HepG2 (cell line): Measurements from ENCODE around the gene OASL. TPM values are rescaled to one million over a fixed set of nuclear protein-coding genes. Genes with fewer than 3 reads are reported as not detected.

Experiments used
- ATAC-seq: fragments of 200-7000 bp; cut with Tn5 transposase; 3 replicates; pipeline ENCODE4 v1.9.1; 2020; ENCODE audit warnings: mild to moderate bottlenecking, moderate library complexity
- BruUV-seq: library from RNA; stranded (reverse); fragments of 400-500 nt; replicated peaks from 2 replicates; lab custom pipeline; 2021; lab: Mats Ljungman, UMichigan
- CTCF ChIA-PET: fragments of 300-600 bp; formaldehyde crosslinking; extraction: SDS; loops from one replicate; lab custom pipeline; 2021; ENCODE audit warnings: low total read pairs, inconsistent platforms, low intra/inter-chr PET ratio; lab: Yijun Ruan, JAX
- POLR2A ChIA-PET: fragments of 350-600 bp; sonication (Branson Sonifier 250); formaldehyde crosslinking; loops from one replicate; lab custom pipeline; 2020; ENCODE audit warnings: antibody characterized with exemption, inconsistent platforms; lab: Yijun Ruan, JAX
- DNase-seq: peaks from one replicate; pipeline ENCODE4 v3.0.0-alpha.2; 2015; ENCODE audit warnings: low spot score
- FAIRE-seq: peaks from 3 replicates; lab custom pipeline; 2011; peaks lifted over from hg19 to GRCh38; lab: Jason Lieb, UNC
- H2AFZ ChIP-seq: one replicate; pipeline ENCODE4 v1.6.1; 2011; ENCODE audit warnings: low read length, inconsistent platforms
- H3K27ac ChIP-seq: fragments of 300-600 bp; 3 replicates; pipeline ENCODE4 v1.8.0; 2011; ENCODE audit warnings: mixed run types, mild to moderate bottlenecking, mixed read lengths, low read length, inconsistent platforms; ENCODE audit not compliant: insufficient read depth; ENCODE audit errors: extremely low read length
- H3K27me3 ChIP-seq, 2 experiments: fragments of 200-600 bp in 1 of 2; 2 replicates in 1 of 2; 3 replicates in 1 of 2; pipeline versions ENCODE4 v1.6.0 to v1.8.0; 2011; ENCODE audit warnings: low read length in 2 of 2, mild to moderate bottlenecking in 2 of 2, moderate library complexity in 2 of 2, inconsistent platforms in 1 of 2; ENCODE audit not compliant: insufficient read depth in 2 of 2, control insufficient read depth in 1 of 2
- H3K36me3 ChIP-seq, 2 experiments: fragments of 200-600 bp in 1 of 2; replicated peaks in 1 of 2; 2 replicates in 1 of 2; 3 replicates in 1 of 2; pipeline versions ENCODE4 v1.5.1 to v1.8.0; 2011; ENCODE audit warnings: low read length in 2 of 2, inconsistent platforms in 1 of 2; ENCODE audit not compliant: insufficient read depth in 2 of 2, control insufficient read depth in 1 of 2
- H3K4me1 ChIP-seq: 2 replicates; pipeline ENCODE4 v1.5.1; 2012; ENCODE audit warnings: low read length, inconsistent platforms; ENCODE audit not compliant: insufficient read depth
- H3K4me2 ChIP-seq: 2 replicates; pipeline ENCODE4 v1.6.0; 2011; ENCODE audit warnings: low read depth, low read length, inconsistent platforms
- H3K4me3 ChIP-seq, 3 experiments: fragments of 200-600 bp in 1 of 3; sonication (generic), shearing (Covaris generic) in 1 of 3; replicated peaks in 1 of 3; 2 replicates each; pipeline ENCODE4 v1.5.1; 2011 to 2016; ENCODE audit warnings: low read length in 3 of 3, inconsistent platforms in 2 of 3, low read depth in 2 of 3, mild to moderate bottlenecking in 2 of 3, control low read depth in 1 of 3, mixed read lengths in 1 of 3; ENCODE audit not compliant: insufficient read depth in 1 of 3
- H3K79me2 ChIP-seq: one replicate; pipeline ENCODE4 v1.6.1; 2011; ENCODE audit warnings: low read length, inconsistent platforms; ENCODE audit not compliant: insufficient read depth
- H3K9ac ChIP-seq: 2 replicates; pipeline ENCODE4 v1.6.0; 2011; ENCODE audit warnings: mild to moderate bottlenecking, low read depth, low read length, inconsistent platforms; ENCODE audit not compliant: insufficient read depth
- H3K9me3 ChIP-seq: 2 replicates; pipeline ENCODE4 v1.5.1; 2012; ENCODE audit warnings: mild to moderate bottlenecking, low read length
- H4K20me1 ChIP-seq: 2 replicates; pipeline ENCODE4 v1.6.0; 2011; ENCODE audit warnings: inconsistent platforms, mild to moderate bottlenecking, low read length, moderate library complexity; ENCODE audit not compliant: insufficient read depth
- BCL3 ChIP-seq: sonication (generic); formaldehyde crosslinking; IDR thresholded peaks from 2 replicates; pipeline ENCODE4 v1.5.1; 2020; ENCODE audit warnings: mild to moderate bottlenecking, missing genetic modification reagents, moderate library complexity
- CREBL2 ChIP-seq: sonication (generic); formaldehyde crosslinking; IDR thresholded peaks from 2 replicates; pipeline ENCODE4 v1.8.1; 2023; ENCODE audit warnings: missing genetic modification reagents, mild to moderate bottlenecking, borderline replicate concordance
- CTCF ChIP-seq: sonication (generic); formaldehyde crosslinking; IDR thresholded peaks from 2 replicates; pipeline ENCODE4 v1.5.0; 2020; ENCODE audit warnings: mild to moderate bottlenecking, missing genetic modification reagents, moderate library complexity
- MIXL1 ChIP-seq: IDR thresholded peaks from 2 replicates; pipeline ENCODE4 v1.6.1; 2016
- MNT ChIP-seq: fragments of 450-650 bp; IDR thresholded peaks from 2 replicates; pipeline ENCODE4 v1.6.1; 2016
- MYC ChIP-seq: sonication (generic); formaldehyde crosslinking; IDR thresholded peaks from 2 replicates; pipeline ENCODE4 v1.9.0; 2021; ENCODE audit warnings: missing genetic modification reagents, borderline replicate concordance
- PAF1 ChIP-seq: IDR thresholded peaks from 2 replicates; pipeline ENCODE4 v1.6.1; 2016; ENCODE audit warnings: missing genetic modification reagents, missing compliant biosample characterization
- STAG1 ChIP-seq: sonication (generic); formaldehyde crosslinking; IDR thresholded peaks from 2 replicates; pipeline ENCODE4 v1.4.0; 2020; ENCODE audit warnings: missing genetic modification reagents
- ZNF253 ChIP-seq: sonication (generic); formaldehyde crosslinking; IDR thresholded peaks from 2 replicates; pipeline ENCODE4 v1.8.0; 2022; ENCODE audit warnings: mild to moderate bottlenecking, missing genetic modification reagents, borderline replicate concordance
- ZNF704 ChIP-seq: sonication (generic); formaldehyde crosslinking; IDR thresholded peaks from 2 replicates; pipeline ENCODE4 v1.8.1; 2023; ENCODE audit warnings: mild to moderate bottlenecking, inconsistent platforms, moderate library complexity, missing genetic modification reagents, borderline replicate concordance
- WGBS: methylation state at CpG from one replicate; pipeline ENCODE4 v1.1.6; 2017; ENCODE audit warnings: low lambda C conversion rate; 5-methylcytosine and 5-hydroxymethylcytosine counted together
- in situ Hi-C: cut with HindIII; loops from 2 replicates; pipeline ENCODE4 v1.10.0; 2017; ENCODE audit warnings: low pct_unique_long_range_greater_than_20kb; ENCODE audit not compliant: extremely low pct_ligation_motif_present
- intact Hi-C: fragments of 100-400 bp; cut with micrococcal nuclease; formaldehyde crosslinking; loops from one replicate; pipeline ENCODE4 v1.10.0; 2022; ENCODE audit not compliant: unreplicated experiment
- polyA plus RNA-seq, 8 experiments: library from polyadenylated mRNA; depleted of rRNA in 3 of 8; stranded (reverse) in 7 of 8; unstranded in 1 of 8; fragments of >200 nt; fragmentation: Illumina TruSeq in 4 of 8; extraction: Trizol in 4 of 8; gene quantifications; 2 replicates each; pipeline versions ENCODE4 v1.2.1 to v1.2.3, GENCODE V29; 2011 to 2016; ENCODE audit warnings: low read depth in 4 of 8, missing spikeins in 1 of 8, mixed read lengths in 1 of 8; ENCODE audit not compliant: insufficient read depth in 1 of 8
- total RNA-seq, 5 experiments: library from RNA; depleted of rRNA; stranded (reverse); fragments of >200 nt; fragmentation: Illumina TruSeq; extraction: Trizol; gene quantifications; 2 replicates each; pipeline ENCODE4 v1.2.3, GENCODE V29; 2016; ENCODE audit warnings: low read depth in 1 of 5

The OASL gene
- total and polyA plus RNA-seq, 2 of the 13 experiments (the other 11 are each of a cell fraction or from before 2014, with no cell fraction given), result 0.11 to 0.22 TPM

GRCh38 chr12:121062391-121063045 is 23.5 kb upstream of the OASL start:
- no peak for FAIRE-seq
- H3K9ac ChIP-seq, result no peak overlapping the region
- ATAC-seq, result no peak
- H3K4me3 ChIP-seq, result no peak overlapping the region
- ChIA-PET POLR2A (no interaction called here), CTCF (interaction anchor here (1.4 to 4.2 kb wide), 2 partner anchors 34 to 48 kb away, joined by 7 to 36 read pairs; no protein-coding TSS in a partner anchor)
- no peaks in the 10 kb centered on the region for H3K9me3 ChIP-seq
- H3K27ac ChIP-seq, result no peak overlapping the region
- no peak overlapping the region for H3K4me2 ChIP-seq
- TF ChIP-seq ZNF253 (no peak), MNT (peak; percentile 83)
- intact Hi-C loops, result loop anchor here (5.0 kb wide), 1 partner anchor 170 kb away; no protein-coding TSS in a partner anchor
- H4K20me1 ChIP-seq, result no peaks in the 10 kb centered on the region
- DNase-seq, result no peak
- in situ Hi-C loops, result loop anchor here (5.0 kb wide), 1 partner anchor 35 kb away; no protein-coding TSS in a partner anchor
- WGBS, result 41% methylated on average over 10 of the region's 11 CpGs
- H3K79me2 ChIP-seq, result no peaks in the 10 kb centered on the region
- BruUV-seq, result no TSS peak
- H2AFZ ChIP-seq, result no peak overlapping the region
- H3K4me1 ChIP-seq, result peaks cover 13% of the 10 kb centered on the region
- H3K27me3 ChIP-seq, result peaks cover 0 to 5% of the 10 kb centered on the region in 2 experiments; a peak in 1 of 5 replicates
- H3K36me3 ChIP-seq, result no peaks in the 10 kb centered on the region

GRCh38 chr12:121061831-121062230 is 22.8 kb upstream of the OASL start:
- BruUV-seq, result no TSS peak
- Histone ChIP-seq H3K27ac (no peak overlapping the region), H3K36me3 (no peaks in the 10 kb centered on the region), H3K4me2 (no peak overlapping the region), H2AFZ (no peak overlapping the region), H3K9ac (no peak overlapping the region), H3K4me3 (no peak overlapping the region), H3K4me1 (peaks cover 19% of the 10 kb centered on the region), H4K20me1 (no peaks in the 10 kb centered on the region), H3K9me3 (no peaks in the 10 kb centered on the region), H3K27me3 (0 out of 5 replicates have a peak, but pooled peaks cover 0 to 2% of the 10 kb centered on the region in 2 experiments), H3K79me2 (no peaks in the 10 kb centered on the region)
- ATAC-seq (no peak), DNase-seq (peak; percentile 18), FAIRE-seq (no peak)
- intact Hi-C loops (loop anchor here (2.0 to 5.0 kb wide), 3 partner anchors 35 to 170 kb away; no protein-coding TSS in a partner anchor), in situ Hi-C loops (loop anchor here (5.0 kb wide), 1 partner anchor 35 kb away; no protein-coding TSS in a partner anchor)
- CTCF ChIA-PET, result interaction anchor here (1.4 to 4.2 kb wide), 2 partner anchors 35 to 49 kb away, joined by 7 to 36 read pairs; no protein-coding TSS in a partner anchor
- POLR2A ChIA-PET, result no interaction called here
- WGBS, result 0% methylated on average over 2 of the region's 2 CpGs
- TF ChIP-seq MYC (CRISPR knock-in tag) (no peak), CREBL2 (CRISPR knock-in tag) (no peak), CTCF (CRISPR knock-in tag) (peak; percentile 54), STAG1 (peak; percentile 69), ZNF704 (CRISPR knock-in tag) (no peak), BCL3 (CRISPR knock-in tag) (no peak), PAF1 (no peak), MIXL1 (CRISPR knock-in tag) (0 out of 2 replicates have a peak, but pooled peaks have one; percentile 10)
